ENCODE results near the gene SPOCK2.

The SPOCK2 gene

DNA sequence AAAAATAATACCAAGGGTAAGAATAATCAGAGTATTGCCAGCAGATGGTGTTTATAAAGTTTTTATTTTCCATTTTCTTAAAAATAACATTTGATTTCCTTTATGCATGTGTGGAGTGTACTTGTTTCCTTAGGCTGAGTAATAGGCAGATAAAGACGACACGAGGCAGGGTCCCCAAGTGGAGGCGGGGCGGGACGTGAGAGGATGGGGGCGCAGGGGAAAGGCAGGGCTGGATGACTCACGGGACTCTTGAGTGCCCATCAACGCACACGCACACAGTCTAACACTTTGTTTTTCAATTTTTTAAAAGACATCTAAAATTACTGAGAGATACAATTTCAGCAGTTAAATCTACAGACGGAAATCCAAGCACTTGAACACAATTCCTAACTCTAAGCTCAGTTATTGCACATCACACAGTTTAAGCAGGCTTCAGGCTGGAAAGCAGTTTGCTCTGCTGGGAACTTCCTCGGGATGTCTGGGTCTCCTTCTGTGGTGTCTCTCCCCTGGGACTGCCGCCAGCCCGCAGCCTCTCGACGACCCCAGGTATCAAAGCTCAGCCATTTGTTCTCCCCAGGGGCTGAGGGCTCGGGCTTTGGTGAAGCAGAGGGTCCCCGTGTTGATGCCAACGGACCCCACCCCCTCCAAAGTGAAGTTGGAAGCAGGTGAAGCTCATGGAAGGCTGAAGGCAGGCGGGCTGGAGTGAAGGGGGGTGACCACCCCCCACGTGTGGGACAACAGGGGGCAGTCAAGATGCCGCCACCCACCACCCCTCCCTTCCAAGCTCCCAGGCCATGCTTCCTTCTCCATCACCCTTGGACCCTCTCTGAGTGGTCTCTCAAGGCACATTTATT lies 29.1 kb downstream of the SPOCK2 start:
- no peak for DNase-seq (ENCODE audit: low read depth in 1 of 2, low spot score in 1 of 2)

- DNase-seq (ENCODE audit: low read depth in 1 of 2, low spot score in 1 of 2): no peak
Measured at GRCh38 chr10:72058347-72058898, 29.9 kb downstream of the SPOCK2 start.

DNA sequence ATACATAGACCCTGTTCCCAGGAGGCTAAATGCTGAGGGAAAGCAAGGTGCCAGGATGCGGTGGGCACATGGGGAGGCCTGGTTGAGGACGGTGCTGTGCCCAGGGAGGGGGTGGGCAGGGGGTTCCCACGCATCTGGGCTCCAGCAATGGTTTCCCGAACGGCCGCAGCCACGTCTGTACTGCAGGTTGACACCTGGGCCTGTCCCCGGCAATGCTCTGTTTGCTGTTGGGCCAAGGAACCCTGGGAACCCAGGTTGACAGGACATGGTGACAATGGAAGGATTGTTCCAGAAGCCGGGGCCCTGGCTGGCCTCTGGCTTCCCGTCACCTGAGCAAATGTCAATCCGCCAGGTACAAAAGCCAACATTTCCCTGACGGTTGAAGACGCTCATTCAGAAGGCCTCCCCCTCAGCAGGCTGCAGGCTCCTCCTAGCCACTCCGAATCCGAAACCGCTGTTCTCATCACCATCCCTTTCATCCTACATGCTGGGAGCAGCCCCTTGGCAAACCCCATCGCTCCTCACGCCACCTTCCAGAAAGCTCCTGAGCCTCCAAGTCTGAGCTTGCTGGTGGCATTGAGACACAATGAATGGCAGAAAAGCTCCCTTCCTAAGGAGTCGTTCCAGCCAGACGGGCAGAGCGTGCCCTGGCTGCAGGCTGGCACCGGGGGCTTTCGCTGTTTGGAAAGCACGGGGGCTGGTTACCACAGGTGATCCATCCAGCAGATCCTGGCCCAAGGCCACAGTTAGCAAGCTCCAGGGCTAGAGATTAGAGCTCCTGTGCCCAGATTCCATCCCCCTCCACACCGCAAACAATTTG lies 31.2 kb downstream of the SPOCK2 start:
- DNase-seq (ENCODE audit: low read depth in 1 of 2, low spot score in 1 of 2): no peak

DNA sequence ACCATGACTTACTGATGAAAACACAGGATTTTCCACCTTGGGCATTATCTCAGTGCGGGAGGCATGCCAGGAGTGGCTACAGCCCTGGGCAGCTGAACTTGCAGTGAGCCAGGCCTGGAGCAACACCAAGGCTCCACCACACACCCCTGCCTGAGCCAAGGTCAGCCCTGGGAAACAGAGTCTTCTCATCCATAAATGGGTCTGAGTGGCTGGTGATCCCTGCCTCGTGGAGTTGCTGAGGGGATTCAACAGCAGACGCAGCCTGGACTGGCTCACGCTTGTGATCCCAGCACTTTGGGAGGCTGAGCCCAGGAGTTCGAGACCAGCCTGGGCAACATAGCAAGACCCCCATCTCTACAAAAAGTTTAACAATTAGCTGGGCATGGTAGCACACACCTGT lies 32.2 kb downstream of the SPOCK2 start:
- no peak for DNase-seq (ENCODE audit: low read depth in 1 of 2, low spot score in 1 of 2)

DNA sequence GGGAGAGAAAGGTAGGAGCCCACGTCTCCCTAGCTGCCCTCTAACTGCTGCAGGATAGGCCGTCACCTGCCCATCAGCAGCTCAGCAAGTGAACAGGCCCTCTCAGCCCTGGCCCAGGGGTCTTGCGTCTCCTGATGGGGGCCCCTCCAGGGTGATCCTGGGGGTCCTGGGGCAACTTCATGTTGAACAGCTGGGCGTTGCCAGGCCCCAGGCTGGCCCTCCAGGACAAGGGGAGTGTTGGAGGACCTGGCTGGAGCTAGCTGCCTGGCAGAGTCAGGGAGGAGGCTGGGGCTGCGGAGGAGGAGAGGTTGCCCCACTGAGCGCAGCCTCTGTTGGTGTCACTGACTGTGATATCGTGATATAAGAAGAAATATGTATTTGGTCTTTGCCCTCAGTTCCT lies 34.7 kb downstream of the SPOCK2 start:
- no peak for DNase-seq (ENCODE audit: low read depth in 1 of 2, low spot score in 1 of 2)

- no peak for DNase-seq (ENCODE audit: low read depth in 1 of 2, low spot score in 1 of 2)
Measured at GRCh38 chr10:72050873-72051272, 37.5 kb downstream of the SPOCK2 start.

GRCh38 chr10:72049969-72050781 lies 38.2 kb downstream of the SPOCK2 start:
- no peak for DNase-seq (ENCODE audit: low read depth in 1 of 2, low spot score in 1 of 2)

- no peak for DNase-seq (ENCODE audit: low read depth in 1 of 2, low spot score in 1 of 2)
Measured at GRCh38 chr10:72049472-72049871, 38.9 kb downstream of the SPOCK2 start.

GRCh38 chr10:72048450-72049124 lies 39.8 kb downstream of the SPOCK2 start:
- peak; percentile 84 to 91 for DNase-seq (ENCODE audit: low read depth in 1 of 2, low spot score in 1 of 2)

DNA sequence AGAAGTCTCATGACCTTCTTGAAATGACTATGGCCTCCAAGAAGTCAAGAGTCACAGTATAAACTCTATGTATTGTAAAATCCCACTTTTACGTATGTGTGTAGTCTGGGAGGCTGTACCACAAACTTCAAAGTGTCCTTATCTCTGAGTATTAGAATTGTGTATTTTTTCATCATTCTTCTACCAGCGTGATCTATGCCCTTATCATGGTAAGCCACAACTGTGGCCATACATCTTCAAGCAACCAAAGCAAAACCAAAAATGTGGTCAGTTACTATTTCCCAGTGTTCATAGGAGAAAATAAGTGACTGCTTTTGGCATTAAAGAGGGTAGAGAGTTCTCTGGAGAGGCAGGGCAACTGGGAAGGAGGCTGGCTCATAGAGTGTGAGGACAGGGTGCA lies 42.8 kb downstream of the SPOCK2 start:
- DNase-seq (ENCODE audit: low read depth in 1 of 2, low spot score in 1 of 2): no peak

GRCh38 chr10:72044417-72045041 lies 43.8 kb downstream of the SPOCK2 start:
- DNase-seq (ENCODE audit: low read depth in 1 of 2, low spot score in 1 of 2): no peak

DNA sequence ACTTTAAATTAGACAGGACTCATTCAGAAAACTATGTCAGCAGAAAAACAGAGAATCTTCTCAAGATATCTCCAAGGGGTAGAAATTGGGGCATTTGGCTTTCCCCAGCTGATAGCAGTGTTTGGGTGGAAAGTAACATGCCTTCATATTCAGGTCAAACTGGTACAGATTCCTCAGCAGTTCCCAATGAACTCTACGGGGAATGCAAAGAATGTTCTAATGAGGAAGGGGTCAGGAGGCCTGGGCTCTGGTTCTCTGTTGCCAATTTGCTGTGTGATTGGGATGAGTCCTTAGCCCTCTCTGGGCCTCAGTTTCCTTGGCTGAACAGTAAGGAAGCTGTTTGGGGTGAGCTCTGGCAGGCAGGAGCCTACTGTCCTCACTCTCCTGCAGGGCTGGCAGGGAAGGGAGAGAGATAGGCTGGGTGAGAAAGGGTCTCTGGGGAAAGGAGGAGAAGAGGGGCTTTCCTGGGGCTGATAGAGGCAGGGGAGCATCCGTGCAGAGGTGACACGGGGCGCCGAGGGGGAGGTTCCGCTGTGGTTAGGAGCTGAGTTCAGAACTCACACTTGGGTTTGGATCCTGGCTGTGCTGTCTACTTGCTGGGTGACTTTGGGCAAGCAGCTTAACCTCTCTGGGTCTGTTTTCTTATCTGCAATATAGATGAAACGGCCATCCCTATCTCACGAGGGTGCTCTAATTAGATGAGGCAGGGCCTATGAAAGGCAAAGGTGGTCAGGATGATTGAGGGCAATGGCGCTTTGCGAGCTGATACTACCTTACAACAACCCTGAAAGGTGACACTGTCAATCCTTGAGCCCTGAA lies 45.1 kb downstream of the SPOCK2 start:
- no peak for DNase-seq (ENCODE audit: low read depth in 1 of 2, low spot score in 1 of 2)

GRCh38 chr10:72041491-72041890 lies 46.9 kb downstream of the SPOCK2 start:
- no peak for DNase-seq (ENCODE audit: low read depth in 1 of 2, low spot score in 1 of 2)

DNA sequence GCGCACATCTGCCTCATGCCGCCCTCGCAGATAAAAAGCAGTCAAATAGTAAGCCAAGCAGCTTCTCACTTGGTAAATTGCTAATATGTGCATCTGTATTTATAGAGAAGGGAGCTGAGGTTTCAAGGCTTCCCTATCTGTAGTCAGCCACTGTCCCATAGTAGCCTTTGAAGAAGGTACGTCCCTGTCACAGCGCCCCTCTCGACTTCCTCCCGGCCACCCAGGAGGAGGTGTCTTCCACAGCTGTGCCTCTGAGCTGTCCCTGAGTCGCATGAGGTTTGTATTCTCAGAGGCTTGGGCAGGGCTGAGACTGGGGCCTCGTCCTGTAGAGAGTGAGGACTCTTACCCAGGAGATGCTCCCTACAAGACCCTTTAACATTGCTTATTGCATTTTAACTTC lies 49.0 kb downstream of the SPOCK2 start:
- no peak for DNase-seq (ENCODE audit: low read depth in 1 of 2, low spot score in 1 of 2)

DNA sequence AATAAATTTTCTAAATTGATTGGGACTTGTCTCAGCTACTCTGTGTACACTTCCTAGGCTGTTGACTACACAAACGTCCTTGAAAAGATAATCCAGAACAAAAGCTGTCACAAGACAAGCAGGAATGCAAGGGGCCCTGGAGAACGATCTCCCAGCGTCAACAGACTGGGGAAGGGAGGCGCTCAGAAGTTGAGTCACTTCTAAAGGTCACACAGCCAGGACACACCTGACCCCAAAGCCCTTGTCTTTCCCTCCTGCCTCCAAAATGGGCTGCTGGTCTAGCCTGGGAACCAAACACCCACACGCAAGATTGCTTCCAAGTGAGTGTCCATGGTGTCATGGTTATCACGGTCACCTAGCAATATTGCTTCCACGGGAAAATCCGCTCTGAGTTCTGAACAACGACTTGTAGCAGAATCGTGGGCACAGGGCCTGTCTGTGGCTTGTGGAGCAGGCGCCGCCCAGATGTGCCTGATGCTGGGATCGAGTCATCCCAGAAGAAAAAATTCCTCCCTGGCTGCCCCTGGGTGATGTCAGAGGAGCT lies 49.8 kb downstream of the SPOCK2 start:
- no peak for DNase-seq (ENCODE audit: low read depth in 1 of 2, low spot score in 1 of 2)

- no peak for DNase-seq (ENCODE audit: low read depth in 1 of 2, low spot score in 1 of 2)
Measured at GRCh38 chr10:72037811-72038210, 50.5 kb downstream of the SPOCK2 start.

GRCh38 chr10:72037266-72037665 lies 51.1 kb downstream of the SPOCK2 start:
- DNase-seq (ENCODE audit: low read depth in 1 of 2, low spot score in 1 of 2): no peak

DNA sequence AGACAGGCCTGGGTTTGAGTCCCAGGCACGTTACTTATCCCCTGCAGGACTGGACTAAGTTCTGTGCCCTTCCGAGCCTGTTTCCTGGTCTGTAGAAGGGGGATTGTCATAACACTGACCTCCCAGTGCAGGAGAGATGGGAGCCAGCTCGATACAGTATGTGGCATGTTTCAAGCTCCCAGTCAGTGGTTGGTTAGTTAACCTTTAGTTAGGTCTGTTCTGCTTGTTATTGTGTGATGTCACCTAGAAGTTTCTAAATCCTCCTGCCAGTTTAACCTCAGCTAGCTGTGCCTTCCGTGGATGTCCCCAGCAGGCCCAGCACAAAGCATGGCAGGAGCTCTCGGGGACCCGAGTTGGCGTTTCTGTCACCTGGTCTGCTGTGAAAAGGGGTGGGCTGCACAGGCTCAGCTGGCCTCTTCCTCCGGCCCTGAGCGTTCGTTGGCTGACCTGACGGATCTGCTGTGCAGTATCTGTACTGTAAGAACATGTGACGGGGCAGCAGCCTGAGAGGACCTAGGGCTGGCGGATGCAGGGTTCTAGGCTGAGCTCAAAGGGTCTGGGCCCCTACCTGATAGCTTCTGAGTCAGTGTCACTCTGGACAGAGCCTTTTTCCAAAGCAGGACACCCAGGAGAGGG lies 53.0 kb downstream of the SPOCK2 start:
- no peak for DNase-seq (ENCODE audit: low read depth in 1 of 2, low spot score in 1 of 2)

GRCh38 chr10:72034761-72035160 lies 53.6 kb downstream of the SPOCK2 start:
- no peak for DNase-seq (ENCODE audit: low read depth in 1 of 2, low spot score in 1 of 2)
